Thyroid gland (tissue), 4 donors: ENCODE measurements around the gene TANC1. TPM values are rescaled to one million over a fixed set of nuclear protein-coding genes. Genes with fewer than 3 reads are reported as not detected.

Source experiments
- DNase-seq, 2 donors: peaks; one replicate each; pipeline ENCODE4 v3.0.0-alpha.2; 2019
- H3K27ac ChIP-seq, 3 donors: fragments of 200-600 bp; sonication (generic); 1 replicate in 2 of 3; 2 replicates in 1 of 3; pipeline ENCODE4 v1.5.1; 2016 to 2019; ENCODE audit warnings: mild to moderate bottlenecking in 1 of 3, moderate library complexity in 1 of 3
- H3K27me3 ChIP-seq: fragments of 200-600 bp; sonication (generic); one replicate; pipeline ENCODE4 v1.5.1; 2019
- H3K36me3 ChIP-seq, 2 donors: fragments of 200-600 bp; sonication (generic); one replicate each; pipeline ENCODE4 v1.5.1; 2016 to 2019
- H3K4me1 ChIP-seq, 2 donors: fragments of 200-600 bp; sonication (generic); one replicate each; pipeline ENCODE4 v1.5.1; 2017 to 2019
- H3K4me3 ChIP-seq, 3 donors: fragments of 200-600 bp; sonication (generic); replicated peaks in 1 of 3; 1 replicate in 2 of 3; 2 replicates in 1 of 3; pipeline ENCODE4 v1.5.1; 2016; ENCODE audit warnings: mild to moderate bottlenecking in 1 of 3
- H3K9me3 ChIP-seq: fragments of 200-600 bp; sonication (generic); one replicate; pipeline ENCODE4 v1.5.1; 2017
- POLR2A ChIP-seq, 2 donors: fragments of 450-650 bp; IDR thresholded peaks; one replicate each; pipeline ENCODE4 v1.6.1; 2017; ENCODE audit warnings: antibody characterized with exemption in 2 of 2, mild to moderate bottlenecking in 2 of 2, moderate library complexity in 1 of 2
- WGBS, 2 donors: methylation state at CpG; one replicate each; pipeline ENCODE4 v1.1.5; 2017; 5-methylcytosine and 5-hydroxymethylcytosine counted together
- intact Hi-C: fragments of 100-400 bp; cut with DNase I; formaldehyde crosslinking; loops from one replicate; pipeline ENCODE4 v1.15.1; 2023
- total RNA-seq, 4 donors: library from RNA; depleted of rRNA; stranded (reverse); fragments of >200 nt; gene quantifications; one replicate each; pipeline ENCODE4 v1.2.3, GENCODE V29; 2016
- TF ChIP-seq, protein P1 (sequence below), 6 experiments: fragments of 200-600 bp in 3 of 6; fragments of 450-650 bp in 3 of 6; sonication (generic) in 3 of 6; IDR thresholded peaks; one replicate each; pipeline ENCODE4 v1.5.1; 2016 to 2019; ENCODE audit warnings: antibody characterized with exemption in 6 of 6, mild to moderate bottlenecking in 2 of 6, inconsistent platforms in 1 of 6, moderate library complexity in 1 of 6

The TANC1 gene
- total RNA-seq, 4 donors from 2014 or later = 51.1 to 93.8 (median 63.6) TPM

- Histone ChIP-seq H3K27ac (peak overlapping the region in 2 of 3 donors; percentile 37 to 46), H3K36me3 (peaks cover 12 to 25% of the 10 kb centered on the region in 2 donors), H3K4me3 (no peak overlapping the region), H3K9me3 (no peaks in the 10 kb centered on the region), H3K27me3 (no peaks in the 10 kb centered on the region), H3K4me1 (peaks cover 3 to 10% of the 10 kb centered on the region in 2 donors)
- TF ChIP-seq POLR2A (IDR thresholded peaks at IDR 0.05) = no peak
- TF ChIP-seq, protein P1, sequence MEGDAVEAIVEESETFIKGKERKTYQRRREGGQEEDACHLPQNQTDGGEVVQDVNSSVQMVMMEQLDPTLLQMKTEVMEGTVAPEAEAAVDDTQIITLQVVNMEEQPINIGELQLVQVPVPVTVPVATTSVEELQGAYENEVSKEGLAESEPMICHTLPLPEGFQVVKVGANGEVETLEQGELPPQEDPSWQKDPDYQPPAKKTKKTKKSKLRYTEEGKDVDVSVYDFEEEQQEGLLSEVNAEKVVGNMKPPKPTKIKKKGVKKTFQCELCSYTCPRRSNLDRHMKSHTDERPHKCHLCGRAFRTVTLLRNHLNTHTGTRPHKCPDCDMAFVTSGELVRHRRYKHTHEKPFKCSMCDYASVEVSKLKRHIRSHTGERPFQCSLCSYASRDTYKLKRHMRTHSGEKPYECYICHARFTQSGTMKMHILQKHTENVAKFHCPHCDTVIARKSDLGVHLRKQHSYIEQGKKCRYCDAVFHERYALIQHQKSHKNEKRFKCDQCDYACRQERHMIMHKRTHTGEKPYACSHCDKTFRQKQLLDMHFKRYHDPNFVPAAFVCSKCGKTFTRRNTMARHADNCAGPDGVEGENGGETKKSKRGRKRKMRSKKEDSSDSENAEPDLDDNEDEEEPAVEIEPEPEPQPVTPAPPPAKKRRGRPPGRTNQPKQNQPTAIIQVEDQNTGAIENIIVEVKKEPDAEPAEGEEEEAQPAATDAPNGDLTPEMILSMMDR (IDR thresholded peaks at IDR 0.05) = no peak
- 93 to 96% methylated on average over 4 of the region's 4 CpGs for WGBS, 2 donors
- DNase-seq = no peak
- intact Hi-C loops = no loop called here
Measured at GRCh38 chr2:159199761-159200465, 231.5 kb downstream of the TANC1 start.

DNA sequence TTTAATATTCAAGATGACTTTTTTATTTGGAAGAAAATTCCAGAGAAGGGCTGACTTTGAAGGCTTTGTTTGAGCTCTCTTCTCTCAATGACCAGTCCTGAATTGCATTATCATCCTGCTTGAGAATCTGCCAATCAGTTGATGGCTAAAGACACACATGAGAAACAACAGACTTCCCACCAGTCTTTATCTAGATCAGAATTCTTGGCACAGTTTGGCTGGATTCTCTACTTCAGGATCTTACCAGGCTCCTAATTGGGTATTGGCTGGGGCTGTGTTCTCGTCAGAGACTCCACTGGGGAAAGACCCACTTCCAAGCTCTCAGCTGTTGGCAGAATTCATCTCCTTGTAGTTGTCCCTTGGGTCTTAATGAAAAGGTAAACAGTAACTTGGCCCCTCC lies 232.1 kb downstream of the TANC1 start:
- no peaks in the 10 kb centered on the region for H3K9me3 ChIP-seq
- no peak for DNase-seq
- no peak overlapping the region for H3K4me3 ChIP-seq
- peaks cover 12 to 25% of the 10 kb centered on the region in 2 donors for H3K36me3 ChIP-seq
- H3K27me3 ChIP-seq = no peaks in the 10 kb centered on the region
- peaks cover 3 to 10% of the 10 kb centered on the region in 2 donors for H3K4me1 ChIP-seq
- 42 to 50% methylated on average over 1 of the region's 1 CpG for WGBS, 2 donors
- intact Hi-C loops = no loop called here
- H3K27ac ChIP-seq = peak overlapping the region in 2 of 3 donors; percentile 37 to 46
- TF ChIP-seq, protein P1 (IDR thresholded peaks at IDR 0.05) = no peak
- no peak for TF ChIP-seq POLR2A (IDR thresholded peaks at IDR 0.05)

DNA sequence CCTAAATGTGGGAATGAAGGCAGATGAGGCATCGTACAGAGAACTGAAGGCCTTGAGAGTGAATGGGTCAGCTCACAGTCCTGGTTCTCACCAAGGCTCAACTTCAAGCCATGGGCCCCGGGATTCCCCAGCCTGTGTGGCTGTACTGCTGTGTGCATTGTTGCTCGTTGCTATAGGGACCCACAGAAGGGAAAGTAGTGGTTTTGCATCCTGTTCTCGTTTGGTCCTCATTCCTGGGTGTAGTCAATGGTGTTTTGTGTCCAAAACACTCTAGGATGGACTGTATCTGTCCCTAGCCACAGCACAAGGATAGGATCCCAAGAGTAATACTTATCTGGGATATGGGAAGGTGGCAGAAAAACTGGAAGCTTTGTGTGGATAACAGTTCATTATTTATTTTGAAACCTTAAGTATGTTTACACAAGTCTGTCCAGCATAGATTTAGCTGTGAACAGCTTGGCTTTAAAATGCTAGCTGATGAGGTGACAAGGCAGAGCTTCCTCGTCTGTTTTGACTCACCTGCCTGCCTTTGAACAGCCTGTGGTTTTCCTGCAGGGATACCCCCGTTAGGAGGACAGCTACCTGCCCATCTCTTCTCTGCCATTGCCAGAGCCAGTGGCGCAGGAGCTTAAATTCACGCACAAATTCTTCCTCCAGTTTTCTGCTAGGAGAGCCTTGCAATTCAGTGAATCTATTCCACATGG lies 233.1 kb downstream of the TANC1 start:
- TF ChIP-seq, protein P1 (IDR thresholded peaks at IDR 0.05) = no peak
- no peak for TF ChIP-seq POLR2A (IDR thresholded peaks at IDR 0.05)
- no peaks in the 10 kb centered on the region for H3K27me3 ChIP-seq
- no peak for DNase-seq
- WGBS, 2 donors = 79 to 83% methylated on average over 8 of the region's 8 CpGs
- H3K27ac ChIP-seq = peak overlapping the region in 1 of 3 donors; percentile 37
- H3K4me3 ChIP-seq = no peak overlapping the region
- H3K9me3 ChIP-seq = no peaks in the 10 kb centered on the region
- H3K36me3 ChIP-seq = peaks cover 11 to 18% of the 10 kb centered on the region in 2 donors
- H3K4me1 ChIP-seq = peaks cover 3 to 10% of the 10 kb centered on the region in 2 donors
- intact Hi-C loops = no loop called here

DNA sequence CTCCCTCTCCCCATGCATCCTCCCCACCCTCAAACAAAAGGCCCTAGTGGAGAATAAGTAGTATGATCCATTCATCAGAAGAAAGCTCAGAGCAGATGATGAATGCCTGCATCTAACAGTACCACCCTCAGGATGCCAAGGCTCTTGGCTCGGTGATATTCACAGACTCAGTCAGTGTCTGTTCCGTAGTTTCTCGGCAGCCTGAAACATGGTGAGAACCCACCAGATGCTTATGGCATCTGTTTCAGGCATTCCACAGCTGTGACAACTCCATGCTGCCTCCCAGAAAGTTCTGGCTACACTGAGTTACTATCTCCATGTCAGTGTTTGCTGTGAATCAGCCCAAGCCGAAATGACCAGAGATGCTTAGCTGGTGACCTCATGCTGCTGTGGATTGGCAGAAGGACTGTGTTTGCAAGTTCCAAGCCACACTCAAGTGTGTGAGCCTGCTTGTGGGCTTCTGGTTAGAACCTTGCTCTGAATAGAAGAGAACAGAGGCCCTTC lies 234.2 kb downstream of the TANC1 start:
- intact Hi-C loops = no loop called here
- Histone ChIP-seq H3K27me3 (no peaks in the 10 kb centered on the region), H3K4me3 (no peak overlapping the region), H3K36me3 (peaks cover 6 to 8% of the 10 kb centered on the region in 2 donors), H3K4me1 (peaks cover 3 to 10% of the 10 kb centered on the region in 2 donors), H3K27ac (no peak overlapping the region), H3K9me3 (no peaks in the 10 kb centered on the region)
- 69 to 86% methylated on average over 3 to 4 of the region's 4 CpGs for WGBS, 2 donors
- TF ChIP-seq POLR2A (IDR thresholded peaks at IDR 0.05) = no peak
- TF ChIP-seq, protein P1 (IDR thresholded peaks at IDR 0.05) = no peak
- no peak for DNase-seq
